HepG2 (cell line): ENCODE measurements around the gene VPS18. TPM values are rescaled to one million over a fixed set of nuclear protein-coding genes. Genes with fewer than 3 reads are reported as not detected.

Source experiments
- DNMT3B ChIP-seq: conservative IDR thresholded peaks from 2 replicates; pipeline ENCODE4 v1.6.1; 2016; ENCODE audit warnings: missing biosample characterization, control low read depth
- ETV6 ChIP-seq: sonication (generic); formaldehyde crosslinking; conservative IDR thresholded peaks from 2 replicates; pipeline ENCODE4 v1.4.0; 2020; ENCODE audit warnings: missing genetic modification reagents
- HMG20A ChIP-seq: IDR thresholded peaks from 2 replicates; pipeline ENCODE4 v1.6.1; 2016; ENCODE audit warnings: borderline replicate concordance
- HNRNPL ChIP-seq: fragments of 200-400 bp; formaldehyde crosslinking; IDR thresholded peaks from 2 replicates; pipeline ENCODE4 v1.6.1; 2017; ENCODE audit warnings: mild to moderate bottlenecking, low read depth, low read length
- ISX ChIP-seq: sonication (generic); formaldehyde crosslinking; conservative IDR thresholded peaks from 2 replicates; pipeline ENCODE4 v1.5.0; 2020; ENCODE audit warnings: missing genetic modification reagents
- RELA ChIP-seq: sonication (generic); formaldehyde crosslinking; IDR thresholded peaks from 2 replicates; pipeline ENCODE4 v1.4.0; 2020; ENCODE audit warnings: missing genetic modification reagents
- RNF2 ChIP-seq: fragments of 450-650 bp; conservative IDR thresholded peaks from 2 replicates; pipeline ENCODE4 v1.6.1; 2016; ENCODE audit warnings: low read depth
- ZFAT ChIP-seq: sonication (generic); formaldehyde crosslinking; conservative IDR thresholded peaks from 2 replicates; pipeline ENCODE4 v1.8.1; 2023; ENCODE audit warnings: missing genetic modification reagents, inconsistent platforms
- ZKSCAN1 ChIP-seq: fragments of 150-350 bp; IDR thresholded peaks from 2 replicates; pipeline ENCODE4 v1.6.1; 2014; ENCODE audit warnings: low read length
- ZNF34 ChIP-seq: sonication (generic); formaldehyde crosslinking; IDR thresholded peaks from 2 replicates; pipeline ENCODE4 v1.4.0; 2020; ENCODE audit warnings: mild to moderate bottlenecking, missing genetic modification reagents, borderline replicate concordance
- ZSCAN25 ChIP-seq: sonication (generic); formaldehyde crosslinking; IDR thresholded peaks from 2 replicates; pipeline ENCODE4 v1.8.0; 2022; ENCODE audit warnings: mild to moderate bottlenecking, missing genetic modification reagents
- polyA plus RNA-seq, 8 experiments: library from polyadenylated mRNA; depleted of rRNA in 3 of 8; stranded (reverse) in 7 of 8; unstranded in 1 of 8; fragments of >200 nt; fragmentation: Illumina TruSeq in 4 of 8; extraction: Trizol in 4 of 8; gene quantifications; 2 replicates each; pipeline versions ENCODE4 v1.2.1 to v1.2.3, GENCODE V29; 2011 to 2016; ENCODE audit warnings: low read depth in 4 of 8, missing spikeins in 1 of 8, mixed read lengths in 1 of 8; ENCODE audit not compliant: insufficient read depth in 1 of 8
- total RNA-seq, 5 experiments: library from RNA; depleted of rRNA; stranded (reverse); fragments of >200 nt; fragmentation: Illumina TruSeq; extraction: Trizol; gene quantifications; 2 replicates each; pipeline ENCODE4 v1.2.3, GENCODE V29; 2016; ENCODE audit warnings: low read depth in 1 of 5
- TF ChIP-seq, protein P1 (sequence below): sonication (generic); formaldehyde crosslinking; IDR thresholded peaks from 2 replicates; pipeline ENCODE4 v1.4.0; 2020; ENCODE audit warnings: missing genetic modification reagents
- TF ChIP-seq, protein P2 (sequence below): sonication (generic); formaldehyde crosslinking; IDR thresholded peaks from 2 replicates; pipeline ENCODE4 v1.8.0; 2022; ENCODE audit warnings: missing genetic modification reagents, mild to moderate bottlenecking, moderate library complexity, borderline replicate concordance
- TF ChIP-seq, protein P3 (sequence below): sonication (generic); formaldehyde crosslinking; IDR thresholded peaks from 2 replicates; pipeline ENCODE4 v1.4.0; 2020; ENCODE audit warnings: missing genetic modification reagents
- TF ChIP-seq, protein P4 (sequence below): sonication (generic); formaldehyde crosslinking; IDR thresholded peaks from 2 replicates; pipeline ENCODE4 v1.5.0; 2020; ENCODE audit warnings: missing genetic modification reagents
- TF ChIP-seq, protein P5 (sequence below): sonication (generic); formaldehyde crosslinking; IDR thresholded peaks from 2 replicates; pipeline ENCODE4 v1.5.0; 2020; ENCODE audit warnings: mild to moderate bottlenecking, missing genetic modification reagents

The VPS18 gene
- total and polyA plus RNA-seq, 2 of the 13 experiments (the other 11 are each of a cell fraction or from before 2014, with no cell fraction given) = 5.8 to 17.0 TPM

DNA sequence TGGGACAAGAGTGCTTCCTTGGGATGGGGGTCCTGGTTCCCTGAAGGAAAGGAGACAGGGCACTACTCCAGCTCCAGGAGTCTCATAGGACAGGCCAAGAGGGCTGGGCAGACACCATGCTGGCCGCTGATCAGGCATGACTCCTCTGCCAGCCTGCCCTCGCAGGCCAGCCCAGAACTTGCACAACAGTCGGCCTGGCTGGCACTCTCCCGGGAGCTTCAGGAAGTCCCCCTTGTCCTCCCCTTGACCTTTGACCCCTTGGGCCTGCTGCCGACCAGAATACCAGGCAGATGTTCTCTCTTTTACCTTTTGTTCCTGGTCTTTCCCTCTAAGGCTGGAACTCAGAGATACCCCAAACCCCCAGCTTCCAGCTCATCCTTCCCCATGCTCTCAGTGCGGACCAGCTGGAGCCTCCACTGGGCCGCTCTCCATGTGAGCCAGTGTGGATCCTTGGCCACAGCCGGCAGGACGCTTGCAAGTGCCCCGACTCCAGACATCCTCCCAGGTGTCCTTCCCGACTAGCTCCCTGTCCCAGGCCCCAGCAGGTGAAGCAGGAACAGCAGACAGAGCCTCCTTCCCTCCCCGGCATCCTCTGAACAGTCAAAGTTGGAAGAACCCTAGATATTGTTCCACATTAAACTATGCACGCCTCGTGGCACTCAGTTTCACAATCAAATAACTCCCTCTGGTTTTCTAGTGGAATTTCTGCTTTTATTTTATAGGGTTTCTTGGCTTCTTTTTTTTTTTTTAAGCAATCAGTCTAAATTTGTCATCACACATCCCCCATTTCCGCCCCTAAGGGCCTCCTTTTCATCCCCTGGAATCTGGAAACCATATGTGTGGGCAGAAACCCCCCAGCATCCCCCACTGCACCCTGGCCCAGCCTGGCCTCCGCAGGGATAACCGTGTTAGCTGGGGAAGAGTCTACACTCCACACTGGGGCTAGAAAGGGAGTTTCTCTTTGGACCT is 15.7 kb downstream of the VPS18 start (continued):
- TF ChIP-seq DNMT3B (CRISPR knock-in tag) (no peak), ZNF34 (CRISPR knock-in tag) (no peak), RELA (CRISPR knock-in tag) (no peak), ETV6 (CRISPR knock-in tag) (0 out of 2 replicates have a peak, but pooled peaks have one; percentile 65), RNF2 (no peak), HNRNPL (peak; percentile 96), ZSCAN25 (CRISPR knock-in tag) (no peak), ZFAT (no peak), ISX (CRISPR knock-in tag) (no peak), HMG20A (CRISPR knock-in tag) (no peak), ZKSCAN1 (no peak)
- TF ChIP-seq, protein P1, sequence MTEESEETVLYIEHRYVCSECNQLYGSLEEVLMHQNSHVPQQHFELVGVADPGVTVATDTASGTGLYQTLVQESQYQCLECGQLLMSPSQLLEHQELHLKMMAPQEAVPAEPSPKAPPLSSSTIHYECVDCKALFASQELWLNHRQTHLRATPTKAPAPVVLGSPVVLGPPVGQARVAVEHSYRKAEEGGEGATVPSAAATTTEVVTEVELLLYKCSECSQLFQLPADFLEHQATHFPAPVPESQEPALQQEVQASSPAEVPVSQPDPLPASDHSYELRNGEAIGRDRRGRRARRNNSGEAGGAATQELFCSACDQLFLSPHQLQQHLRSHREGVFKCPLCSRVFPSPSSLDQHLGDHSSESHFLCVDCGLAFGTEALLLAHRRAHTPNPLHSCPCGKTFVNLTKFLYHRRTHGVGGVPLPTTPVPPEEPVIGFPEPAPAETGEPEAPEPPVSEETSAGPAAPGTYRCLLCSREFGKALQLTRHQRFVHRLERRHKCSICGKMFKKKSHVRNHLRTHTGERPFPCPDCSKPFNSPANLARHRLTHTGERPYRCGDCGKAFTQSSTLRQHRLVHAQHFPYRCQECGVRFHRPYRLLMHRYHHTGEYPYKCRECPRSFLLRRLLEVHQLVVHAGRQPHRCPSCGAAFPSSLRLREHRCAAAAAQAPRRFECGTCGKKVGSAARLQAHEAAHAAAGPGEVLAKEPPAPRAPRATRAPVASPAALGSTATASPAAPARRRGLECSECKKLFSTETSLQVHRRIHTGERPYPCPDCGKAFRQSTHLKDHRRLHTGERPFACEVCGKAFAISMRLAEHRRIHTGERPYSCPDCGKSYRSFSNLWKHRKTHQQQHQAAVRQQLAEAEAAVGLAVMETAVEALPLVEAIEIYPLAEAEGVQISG (CRISPR knock-in tag) = no peak
- TF ChIP-seq, protein P2, sequence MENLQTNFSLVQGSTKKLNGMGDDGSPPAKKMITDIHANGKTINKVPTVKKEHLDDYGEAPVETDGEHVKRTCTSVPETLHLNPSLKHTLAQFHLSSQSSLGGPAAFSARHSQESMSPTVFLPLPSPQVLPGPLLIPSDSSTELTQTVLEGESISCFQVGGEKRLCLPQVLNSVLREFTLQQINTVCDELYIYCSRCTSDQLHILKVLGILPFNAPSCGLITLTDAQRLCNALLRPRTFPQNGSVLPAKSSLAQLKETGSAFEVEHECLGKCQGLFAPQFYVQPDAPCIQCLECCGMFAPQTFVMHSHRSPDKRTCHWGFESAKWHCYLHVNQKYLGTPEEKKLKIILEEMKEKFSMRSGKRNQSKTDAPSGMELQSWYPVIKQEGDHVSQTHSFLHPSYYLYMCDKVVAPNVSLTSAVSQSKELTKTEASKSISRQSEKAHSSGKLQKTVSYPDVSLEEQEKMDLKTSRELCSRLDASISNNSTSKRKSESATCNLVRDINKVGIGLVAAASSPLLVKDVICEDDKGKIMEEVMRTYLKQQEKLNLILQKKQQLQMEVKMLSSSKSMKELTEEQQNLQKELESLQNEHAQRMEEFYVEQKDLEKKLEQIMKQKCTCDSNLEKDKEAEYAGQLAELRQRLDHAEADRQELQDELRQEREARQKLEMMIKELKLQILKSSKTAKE = no peak
- TF ChIP-seq, protein P3, sequence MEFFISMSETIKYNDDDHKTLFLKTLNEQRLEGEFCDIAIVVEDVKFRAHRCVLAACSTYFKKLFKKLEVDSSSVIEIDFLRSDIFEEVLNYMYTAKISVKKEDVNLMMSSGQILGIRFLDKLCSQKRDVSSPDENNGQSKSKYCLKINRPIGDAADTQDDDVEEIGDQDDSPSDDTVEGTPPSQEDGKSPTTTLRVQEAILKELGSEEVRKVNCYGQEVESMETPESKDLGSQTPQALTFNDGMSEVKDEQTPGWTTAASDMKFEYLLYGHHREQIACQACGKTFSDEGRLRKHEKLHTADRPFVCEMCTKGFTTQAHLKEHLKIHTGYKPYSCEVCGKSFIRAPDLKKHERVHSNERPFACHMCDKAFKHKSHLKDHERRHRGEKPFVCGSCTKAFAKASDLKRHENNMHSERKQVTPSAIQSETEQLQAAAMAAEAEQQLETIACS (CRISPR knock-in tag) = no peak
- TF ChIP-seq, protein P4, sequence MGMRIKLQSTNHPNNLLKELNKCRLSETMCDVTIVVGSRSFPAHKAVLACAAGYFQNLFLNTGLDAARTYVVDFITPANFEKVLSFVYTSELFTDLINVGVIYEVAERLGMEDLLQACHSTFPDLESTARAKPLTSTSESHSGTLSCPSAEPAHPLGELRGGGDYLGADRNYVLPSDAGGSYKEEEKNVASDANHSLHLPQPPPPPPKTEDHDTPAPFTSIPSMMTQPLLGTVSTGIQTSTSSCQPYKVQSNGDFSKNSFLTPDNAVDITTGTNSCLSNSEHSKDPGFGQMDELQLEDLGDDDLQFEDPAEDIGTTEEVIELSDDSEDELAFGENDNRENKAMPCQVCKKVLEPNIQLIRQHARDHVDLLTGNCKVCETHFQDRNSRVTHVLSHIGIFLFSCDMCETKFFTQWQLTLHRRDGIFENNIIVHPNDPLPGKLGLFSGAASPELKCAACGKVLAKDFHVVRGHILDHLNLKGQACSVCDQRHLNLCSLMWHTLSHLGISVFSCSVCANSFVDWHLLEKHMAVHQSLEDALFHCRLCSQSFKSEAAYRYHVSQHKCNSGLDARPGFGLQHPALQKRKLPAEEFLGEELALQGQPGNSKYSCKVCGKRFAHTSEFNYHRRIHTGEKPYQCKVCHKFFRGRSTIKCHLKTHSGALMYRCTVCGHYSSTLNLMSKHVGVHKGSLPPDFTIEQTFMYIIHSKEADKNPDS (CRISPR knock-in tag) = 0 out of 2 replicates have a peak, but pooled peaks have one; percentile 35
- TF ChIP-seq, protein P5, sequence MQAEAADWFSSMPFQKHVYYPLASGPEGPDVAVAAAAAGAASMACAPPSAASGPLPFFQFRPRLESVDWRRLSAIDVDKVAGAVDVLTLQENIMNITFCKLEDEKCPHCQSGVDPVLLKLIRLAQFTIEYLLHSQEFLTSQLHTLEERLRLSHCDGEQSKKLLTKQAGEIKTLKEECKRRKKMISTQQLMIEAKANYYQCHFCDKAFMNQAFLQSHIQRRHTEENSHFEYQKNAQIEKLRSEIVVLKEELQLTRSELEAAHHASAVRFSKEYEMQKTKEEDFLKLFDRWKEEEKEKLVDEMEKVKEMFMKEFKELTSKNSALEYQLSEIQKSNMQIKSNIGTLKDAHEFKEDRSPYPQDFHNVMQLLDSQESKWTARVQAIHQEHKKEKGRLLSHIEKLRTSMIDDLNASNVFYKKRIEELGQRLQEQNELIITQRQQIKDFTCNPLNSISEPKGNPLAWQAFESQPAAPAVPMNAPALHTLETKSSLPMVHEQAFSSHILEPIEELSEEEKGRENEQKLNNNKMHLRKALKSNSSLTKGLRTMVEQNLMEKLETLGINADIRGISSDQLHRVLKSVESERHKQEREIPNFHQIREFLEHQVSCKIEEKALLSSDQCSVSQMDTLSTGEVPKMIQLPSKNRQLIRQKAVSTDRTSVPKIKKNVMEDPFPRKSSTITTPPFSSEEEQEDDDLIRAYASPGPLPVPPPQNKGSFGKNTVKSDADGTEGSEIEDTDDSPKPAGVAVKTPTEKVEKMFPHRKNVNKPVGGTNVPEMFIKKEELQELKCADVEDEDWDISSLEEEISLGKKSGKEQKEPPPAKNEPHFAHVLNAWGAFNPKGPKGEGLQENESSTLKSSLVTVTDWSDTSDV (CRISPR knock-in tag) = no peak
